SK-N-SH (cell line): ENCODE data around the gene ZNF81.

ENCODE experiments used
- CTCF ChIP-seq: fragments of 200-600 bp; sonication (generic); IDR thresholded peaks from 2 replicates; pipeline ENCODE4 v1.6.1; 2017; ENCODE audit warnings: antibody characterized with exemption, mild to moderate bottlenecking, moderate library complexity
- ELF1 ChIP-seq: IDR thresholded peaks from 2 replicates; pipeline ENCODE4 v1.4.0; 2012
- EZH2phosphoT487 ChIP-seq: fragments of 200-600 bp; sonication (generic); IDR thresholded peaks from 2 replicates; pipeline ENCODE4 v1.6.1; 2017; ENCODE audit warnings: low read depth, mixed run types, mild to moderate bottlenecking, antibody characterized with exemption, moderate library complexity, borderline replicate concordance
- GABPA ChIP-seq: IDR thresholded peaks from 2 replicates; pipeline ENCODE4 v1.4.0; 2012; ENCODE audit warnings: low read depth, mild to moderate bottlenecking
- MAX ChIP-seq: IDR thresholded peaks from 2 replicates; pipeline ENCODE4 v1.4.0; 2012; ENCODE audit warnings: low read depth
- POLR2AphosphoS5 ChIP-seq: IDR thresholded peaks from 2 replicates; pipeline ENCODE4 v1.6.1; 2012; ENCODE audit warnings: low read depth, low read length
- REST ChIP-seq: IDR thresholded peaks from 2 replicates; pipeline ENCODE4 v1.6.1; 2012; ENCODE audit warnings: mild to moderate bottlenecking, low read depth, low read length, moderate library complexity
- TAF1 ChIP-seq: IDR thresholded peaks from 2 replicates; pipeline ENCODE4 v1.6.1; 2012; ENCODE audit warnings: low read depth, mild to moderate bottlenecking, low read length, moderate library complexity, borderline replicate concordance
- TCF12 ChIP-seq: IDR thresholded peaks from 2 replicates; pipeline ENCODE4 v1.4.0; 2012
- TEAD4 ChIP-seq: IDR thresholded peaks from 2 replicates; pipeline ENCODE4 v1.4.0; 2012; ENCODE audit warnings: mild to moderate bottlenecking, borderline replicate concordance; ENCODE audit not compliant: insufficient read depth

GRCh38 chrX:47814851-47815250, 21.9 kb upstream of the ZNF81 start:
- TF ChIP-seq CTCF (no peak), REST (no peak), GABPA (no peak), POLR2AphosphoS5 (no peak), EZH2phosphoT487 (no peak), ELF1 (no peak), TCF12 (no peak), TAF1 (no peak), MAX (no peak), TEAD4 (no peak)
